ENCODE results near the gene C11orf54. TPM values are rescaled to one million over a fixed set of nuclear protein-coding genes. Genes with fewer than 3 reads are reported as not detected.

The C11orf54 gene
- total and polyA plus RNA-seq, 2 donors (not counting 1 experiment from before 2014, with no cell fraction given) = 22.1 to 29.0 TPM

GRCh38 chr11:93738647-93739081 is 2.8 kb upstream of the C11orf54 start:
- H3K27me3 ChIP-seq (ENCODE audit: control insufficient read depth, insufficient read depth, low read length) = no peaks in the 10 kb centered on the region
- DNase-seq (ENCODE audit: low read depth in 2 of 2) = peak in 1 of 2 donors; percentile 32
- no peak overlapping the region for H3K27ac ChIP-seq (ENCODE audit: insufficient read depth, low read length)
- TF ChIP-seq CTCF (conservative IDR thresholded peaks at IDR 0.05 in 1 of 2, IDR thresholded peaks at IDR 0.05 in 1 of 2; ENCODE audit: low read depth in 1 of 2, low read length in 2 of 2) (no peak), EZH2 (IDR thresholded peaks at IDR 0.05; ENCODE audit: low read length, missing control alignments) (no peak)
- H3K36me3 ChIP-seq (ENCODE audit: control insufficient read depth, insufficient read depth, low read length) = peaks cover 12% of the 10 kb centered on the region
- peaks cover 3% of the 10 kb centered on the region for H4K20me1 ChIP-seq (ENCODE audit: control insufficient read depth, extremely low read depth, insufficient read depth, low read length)
- peak overlapping the region; percentile 78 to 98 (median 92) for H3K4me3 ChIP-seq (replicated peaks in 1 of 4; ENCODE audit: control extremely low read depth in 1 of 4, insufficient read depth in 1 of 4, low read depth in 3 of 4, low read length in 4 of 4)
- H3K4me2 ChIP-seq (ENCODE audit: extremely low read depth, insufficient read depth, low read length) = peak overlapping the region; percentile 42
- H3K4me1 ChIP-seq (ENCODE audit: control insufficient read depth, extremely low read depth, insufficient read depth, low read length) = peaks cover 4% of the 10 kb centered on the region
- no peaks in the 10 kb centered on the region for H3K9me3 ChIP-seq (ENCODE audit: control insufficient read depth, insufficient read depth, low read depth, low read length)
- peaks cover 75% of the 10 kb centered on the region for H3K79me2 ChIP-seq (ENCODE audit: control insufficient read depth, insufficient read depth, low read length)
- H3K9ac ChIP-seq (ENCODE audit: insufficient read depth, low read length) = no peak overlapping the region
- H2AFZ ChIP-seq (ENCODE audit: low read length) = no peak overlapping the region

GRCh38 chr11:93740031-93740729 is 1.3 kb upstream of the C11orf54 start:
- Histone ChIP-seq H2AFZ (ENCODE audit: low read length) (no peak overlapping the region), H3K9ac (ENCODE audit: insufficient read depth, low read length) (peak overlapping the region; percentile 96), H4K20me1 (ENCODE audit: control insufficient read depth, extremely low read depth, insufficient read depth, low read length) (peaks cover 3% of the 10 kb centered on the region), H3K36me3 (ENCODE audit: control insufficient read depth, insufficient read depth, low read length) (peaks cover 9% of the 10 kb centered on the region), H3K27ac (ENCODE audit: insufficient read depth, low read length) (peak overlapping the region; percentile 95), H3K4me1 (ENCODE audit: control insufficient read depth, extremely low read depth, insufficient read depth, low read length) (peaks cover 4% of the 10 kb centered on the region), H3K4me2 (ENCODE audit: extremely low read depth, insufficient read depth, low read length) (peak overlapping the region; percentile 42), H3K9me3 (ENCODE audit: control insufficient read depth, insufficient read depth, low read depth, low read length) (no peaks in the 10 kb centered on the region), H3K79me2 (ENCODE audit: control insufficient read depth, insufficient read depth, low read length) (peaks cover 64% of the 10 kb centered on the region), H3K4me3 (replicated peaks in 1 of 4; ENCODE audit: control extremely low read depth in 1 of 4, insufficient read depth in 1 of 4, low read depth in 3 of 4, low read length in 4 of 4) (peak overlapping the region; percentile 78 to 98 (median 92)), H3K27me3 (ENCODE audit: control insufficient read depth, insufficient read depth, low read length) (no peaks in the 10 kb centered on the region)
- no peak for TF ChIP-seq EZH2 (IDR thresholded peaks at IDR 0.05; ENCODE audit: low read length, missing control alignments)
- no peak for TF ChIP-seq CTCF (conservative IDR thresholded peaks at IDR 0.05 in 1 of 2, IDR thresholded peaks at IDR 0.05 in 1 of 2; ENCODE audit: low read depth in 1 of 2, low read length in 2 of 2)
- peak; percentile 31 to 61 for DNase-seq (ENCODE audit: low read depth in 2 of 2)

GRCh38 chr11:93740730-93741093 is 760 bp upstream of the C11orf54 start:
- Histone ChIP-seq H3K4me2 (ENCODE audit: extremely low read depth, insufficient read depth, low read length) (peak overlapping the region; percentile 42), H3K4me3 (replicated peaks in 1 of 4; ENCODE audit: control extremely low read depth in 1 of 4, insufficient read depth in 1 of 4, low read depth in 3 of 4, low read length in 4 of 4) (peak overlapping the region; percentile 78 to 98 (median 92)), H3K9ac (ENCODE audit: insufficient read depth, low read length) (peak overlapping the region; percentile 96), H3K27me3 (ENCODE audit: control insufficient read depth, insufficient read depth, low read length) (no peaks in the 10 kb centered on the region), H3K79me2 (ENCODE audit: control insufficient read depth, insufficient read depth, low read length) (peaks cover 58% of the 10 kb centered on the region), H3K4me1 (ENCODE audit: control insufficient read depth, extremely low read depth, insufficient read depth, low read length) (peaks cover 4% of the 10 kb centered on the region), H4K20me1 (ENCODE audit: control insufficient read depth, extremely low read depth, insufficient read depth, low read length) (peaks cover 3% of the 10 kb centered on the region), H3K27ac (ENCODE audit: insufficient read depth, low read length) (peak overlapping the region; percentile 95), H3K9me3 (ENCODE audit: control insufficient read depth, insufficient read depth, low read depth, low read length) (no peaks in the 10 kb centered on the region), H3K36me3 (ENCODE audit: control insufficient read depth, insufficient read depth, low read length) (peaks cover 6% of the 10 kb centered on the region), H2AFZ (ENCODE audit: low read length) (no peak overlapping the region)
- DNase-seq (ENCODE audit: low read depth in 2 of 2) = peak; percentile 57 to 68
- no peak for TF ChIP-seq EZH2 (IDR thresholded peaks at IDR 0.05; ENCODE audit: low read length, missing control alignments)
- no peak for TF ChIP-seq CTCF (conservative IDR thresholded peaks at IDR 0.05 in 1 of 2, IDR thresholded peaks at IDR 0.05 in 1 of 2; ENCODE audit: low read depth in 1 of 2, low read length in 2 of 2)
